Muscle layer of colon (tissue), 2 donors: ENCODE data around the gene ALG10B.
"Not testable (repeated sequence)": the region's sequence is repeated elsewhere in the genome, so short reads cannot be mapped to it uniquely, and the experiment has no call there.

Experiments used
- H3K27ac ChIP-seq: one replicate; pipeline ENCODE4 v1.7.0; 2013; ENCODE audit warnings: low read depth, mild to moderate bottlenecking, low read length, moderate library complexity
- H3K27me3 ChIP-seq, 2 donors: one replicate each; pipeline ENCODE4 v1.7.0; 2013; ENCODE audit warnings: low read length in 2 of 2, mild to moderate bottlenecking in 2 of 2; ENCODE audit not compliant: insufficient read depth in 2 of 2, control insufficient read depth in 1 of 2
- H3K36me3 ChIP-seq: one replicate; pipeline ENCODE4 v1.7.0; 2013; ENCODE audit warnings: mild to moderate bottlenecking, low read length; ENCODE audit not compliant: insufficient read depth
- H3K4me1 ChIP-seq: one replicate; pipeline ENCODE4 v1.7.0; 2013; ENCODE audit warnings: mild to moderate bottlenecking, low read length; ENCODE audit not compliant: insufficient read depth
- H3K4me3 ChIP-seq, 2 donors: one replicate each; pipeline ENCODE4 v1.7.0; 2013; ENCODE audit warnings: low read length in 2 of 2, low read depth in 1 of 2, mild to moderate bottlenecking in 1 of 2, moderate library complexity in 1 of 2
- H3K9ac ChIP-seq: one replicate; pipeline ENCODE4 v1.7.0; 2013; ENCODE audit warnings: low read length
- H3K9me3 ChIP-seq: one replicate; pipeline ENCODE4 v1.7.0; 2013; ENCODE audit warnings: mild to moderate bottlenecking, low read length
- donor health status: abdominal sarcoma.
- donor health status: Adenocarcinoma of cecum.

Gene ALG10B

GRCh38 chr12:38328306-38328895 is 11.8 kb downstream of the ALG10B start:
- no peaks in the 10 kb centered on the region for H3K4me1 ChIP-seq
- H3K9ac ChIP-seq = no peak overlapping the region
- H3K27me3 ChIP-seq = no peaks in the 10 kb centered on the region
- H3K36me3 ChIP-seq = no peaks in the 10 kb centered on the region
- no peak overlapping the region for H3K4me3 ChIP-seq
- H3K9me3 ChIP-seq = no peaks in the 10 kb centered on the region
- H3K27ac ChIP-seq = no peak overlapping the region

DNA sequence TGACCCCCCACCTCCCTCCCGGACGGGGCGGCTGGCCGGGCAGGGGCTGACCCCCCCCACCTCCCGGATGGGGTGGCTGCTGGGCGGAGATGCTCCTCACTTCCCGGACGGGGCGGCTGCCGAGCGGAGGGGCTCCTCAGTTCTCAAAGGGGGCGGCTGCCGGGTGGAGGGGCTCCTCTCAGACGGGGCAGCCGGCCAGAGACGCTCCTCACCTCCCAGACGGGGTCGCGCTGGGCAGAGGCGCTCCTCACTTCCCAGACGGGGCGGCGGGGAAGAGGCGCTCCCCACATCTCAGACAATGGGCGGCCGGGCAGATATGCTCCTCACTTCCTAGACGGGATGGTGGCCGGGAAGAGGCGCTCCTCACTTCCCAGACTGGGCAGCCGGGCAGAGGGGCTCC is 13.8 kb downstream of the ALG10B start:
- H3K4me3 ChIP-seq, H3K9me3 ChIP-seq, H3K9ac ChIP-seq, H3K27me3 ChIP-seq, H3K27ac ChIP-seq, H3K4me1 ChIP-seq, H3K36me3 ChIP-seq: not testable (repeated sequence)

GRCh38 chr12:38332814-38333213 is 16.2 kb downstream of the ALG10B start:
- no peaks in the 10 kb centered on the region for H3K27me3 ChIP-seq
- no peak overlapping the region for H3K9ac ChIP-seq
- H3K27ac ChIP-seq = no peak overlapping the region
- H3K9me3 ChIP-seq = no peaks in the 10 kb centered on the region
- no peak overlapping the region for H3K4me3 ChIP-seq
- no peaks in the 10 kb centered on the region for H3K36me3 ChIP-seq
- H3K4me1 ChIP-seq = no peaks in the 10 kb centered on the region

DNA sequence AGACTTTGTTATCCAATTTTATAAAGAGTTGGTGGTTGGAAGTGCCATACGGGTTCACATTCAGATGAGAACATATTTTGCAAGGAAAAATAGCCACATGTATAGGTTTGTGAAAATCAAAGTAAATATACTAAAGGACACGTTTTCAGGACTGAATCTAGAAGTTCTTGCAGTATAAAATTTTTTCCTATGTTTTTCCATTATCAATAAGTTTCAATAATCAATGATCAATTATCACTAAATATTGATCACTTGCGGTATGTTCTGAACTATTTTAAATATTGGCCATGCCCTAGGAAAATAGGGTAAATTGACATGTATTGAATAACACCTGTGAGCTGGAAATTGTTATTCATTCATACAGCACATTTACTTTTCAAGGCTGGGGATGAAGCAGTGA is 25.9 kb downstream of the ALG10B start:
- Histone ChIP-seq H3K27ac (no peak overlapping the region), H3K36me3 (no peaks in the 10 kb centered on the region), H3K4me3 (no peak overlapping the region), H3K4me1 (no peaks in the 10 kb centered on the region), H3K27me3 (no peaks in the 10 kb centered on the region), H3K9ac (no peak overlapping the region), H3K9me3 (no peaks in the 10 kb centered on the region)

- not testable (repeated sequence) for H3K36me3 ChIP-seq, H3K27me3 ChIP-seq, H3K9me3 ChIP-seq, H3K9ac ChIP-seq, H3K4me3 ChIP-seq, H3K4me1 ChIP-seq, H3K27ac ChIP-seq
Measured at GRCh38 chr12:38343256-38343655, 26.7 kb downstream of the ALG10B start.

GRCh38 chr12:38343916-38344315 is 27.3 kb downstream of the ALG10B start:
- not testable (repeated sequence) for H3K27me3 ChIP-seq, H3K27ac ChIP-seq, H3K9ac ChIP-seq, H3K4me3 ChIP-seq, H3K4me1 ChIP-seq, H3K36me3 ChIP-seq, H3K9me3 ChIP-seq

DNA sequence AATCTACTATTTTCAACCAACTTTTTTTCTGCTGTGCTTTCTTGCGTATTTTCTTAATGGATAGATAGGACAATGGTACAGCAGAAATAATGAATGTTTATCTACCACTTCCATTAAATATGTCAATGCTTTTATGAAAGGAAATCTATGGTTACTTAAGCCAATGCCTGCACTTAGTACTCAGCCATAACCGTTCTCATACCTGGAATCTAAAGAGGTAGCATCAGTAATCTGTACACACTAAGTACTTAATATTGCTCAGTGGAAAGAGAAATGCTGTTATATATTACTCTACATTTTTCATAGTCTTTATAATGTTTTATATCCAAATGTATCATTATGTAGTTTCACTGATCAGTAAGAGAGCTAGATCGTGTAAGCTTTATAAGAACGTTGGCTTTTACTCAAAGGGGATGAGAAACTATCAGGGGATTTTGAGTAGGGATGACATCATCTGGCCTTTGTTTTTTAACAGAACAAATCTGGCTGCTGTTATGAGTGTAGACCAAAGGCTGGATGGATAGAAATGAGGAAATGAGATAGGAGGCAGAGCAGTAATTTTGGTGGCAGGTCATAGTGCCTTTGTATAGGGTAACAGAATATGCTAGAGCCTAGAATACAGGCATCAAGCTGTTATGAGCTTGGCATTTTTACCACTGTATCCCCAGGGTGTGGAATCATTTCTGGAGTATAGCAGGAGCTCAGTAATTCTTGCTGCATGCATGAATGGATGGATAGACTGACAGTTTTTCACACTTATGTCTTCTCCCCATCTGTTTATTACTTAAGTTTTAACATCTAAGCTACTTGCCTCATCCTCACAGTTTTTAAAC is 34.0 kb downstream of the ALG10B start:
- Histone ChIP-seq H3K27me3 (no peaks in the 10 kb centered on the region), H3K9me3 (no peaks in the 10 kb centered on the region), H3K4me1 (no peaks in the 10 kb centered on the region), H3K4me3 (no peak overlapping the region), H3K36me3 (no peaks in the 10 kb centered on the region), H3K27ac (no peak overlapping the region), H3K9ac (no peak overlapping the region)

GRCh38 chr12:38351175-38351508 is 34.6 kb downstream of the ALG10B start:
- H3K4me1 ChIP-seq, H3K36me3 ChIP-seq, H3K27me3 ChIP-seq, H3K4me3 ChIP-seq, H3K27ac ChIP-seq, H3K9ac ChIP-seq, H3K9me3 ChIP-seq: not testable (repeated sequence)

GRCh38 chr12:38367506-38367905 is 50.9 kb downstream of the ALG10B start:
- Histone ChIP-seq H3K27ac (no peak overlapping the region), H3K9me3 (no peaks in the 10 kb centered on the region), H3K36me3 (no peaks in the 10 kb centered on the region), H3K4me3 (no peak overlapping the region), H3K4me1 (no peaks in the 10 kb centered on the region), H3K27me3 (no peaks in the 10 kb centered on the region), H3K9ac (no peak overlapping the region)

DNA sequence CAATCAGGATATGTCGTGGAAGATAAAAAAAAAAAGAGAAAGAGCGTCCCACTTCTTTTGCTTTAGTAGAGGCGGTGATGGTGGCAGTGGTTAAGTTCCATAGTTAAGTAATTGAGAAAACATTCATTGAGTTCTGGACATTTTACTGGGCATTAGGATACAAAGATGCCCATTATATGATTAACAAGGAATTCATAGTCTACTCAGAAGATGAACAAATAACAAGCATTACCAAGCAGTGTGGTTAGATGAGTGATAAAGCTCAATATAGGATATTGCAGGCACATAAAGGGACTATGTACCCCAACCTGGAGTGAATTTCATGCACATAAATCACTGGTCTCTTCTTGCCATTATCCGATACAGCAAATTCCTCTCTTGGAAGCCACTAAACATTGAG is 53.7 kb downstream of the ALG10B start:
- no peaks in the 10 kb centered on the region for H3K4me1 ChIP-seq
- H3K9ac ChIP-seq = no peak overlapping the region
- no peaks in the 10 kb centered on the region for H3K9me3 ChIP-seq
- H3K27ac ChIP-seq = no peak overlapping the region
- H3K27me3 ChIP-seq = no peaks in the 10 kb centered on the region
- H3K36me3 ChIP-seq = no peaks in the 10 kb centered on the region
- H3K4me3 ChIP-seq = no peak overlapping the region

GRCh38 chr12:38373784-38374183 is 57.2 kb downstream of the ALG10B start:
- Histone ChIP-seq H3K4me1 (no peaks in the 10 kb centered on the region), H3K27me3 (no peaks in the 10 kb centered on the region), H3K9me3 (no peaks in the 10 kb centered on the region), H3K9ac (no peak overlapping the region), H3K36me3 (no peaks in the 10 kb centered on the region), H3K4me3 (no peak overlapping the region), H3K27ac (no peak overlapping the region)

GRCh38 chr12:38374751-38375150 is 58.2 kb downstream of the ALG10B start:
- H3K27ac ChIP-seq = no peak overlapping the region
- no peak overlapping the region for H3K4me3 ChIP-seq
- no peaks in the 10 kb centered on the region for H3K36me3 ChIP-seq
- no peaks in the 10 kb centered on the region for H3K4me1 ChIP-seq
- H3K9ac ChIP-seq = no peak overlapping the region
- H3K9me3 ChIP-seq = no peaks in the 10 kb centered on the region
- no peaks in the 10 kb centered on the region for H3K27me3 ChIP-seq
